AG10803 (cell line): ENCODE data around the gene RFX8.

Experiments
- DNase-seq: peaks from one replicate; pipeline ENCODE4 v3.0.0; 2010; ENCODE audit warnings: low read depth
- H3K4me3 ChIP-seq: 2 replicates; pipeline ENCODE4 v1.5.1; 2011; ENCODE audit warnings: mild to moderate bottlenecking, low read length, control low read depth
- TF ChIP-seq, protein P1 (sequence below): conservative IDR thresholded peaks from 2 replicates; pipeline ENCODE4 v1.5.1; 2011; ENCODE audit warnings: mild to moderate bottlenecking, low read length, control low read depth, inconsistent platforms

RFX8 gene

DNA sequence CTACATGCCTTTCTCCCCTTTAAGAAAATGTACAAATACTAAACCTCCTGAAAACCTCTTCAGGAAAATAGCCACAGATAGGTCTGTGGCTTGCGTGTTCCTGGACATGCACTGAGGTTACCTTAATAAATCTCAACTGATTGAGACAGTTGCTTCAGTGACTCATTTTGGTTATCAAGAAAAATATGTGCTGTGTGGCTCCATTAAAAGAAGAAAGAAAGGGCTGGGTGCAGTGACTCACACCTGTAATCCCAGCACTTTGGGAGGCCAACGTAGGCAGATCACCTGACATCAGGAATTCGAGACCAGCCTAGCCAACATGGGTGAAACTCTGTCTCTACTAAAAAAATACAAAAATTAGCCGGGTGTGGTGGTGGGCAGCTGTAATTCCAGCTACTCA, 114.7 kb downstream of the RFX8 start:
- H3K4me3 ChIP-seq, result no peak overlapping the region
- TF ChIP-seq, protein P1, sequence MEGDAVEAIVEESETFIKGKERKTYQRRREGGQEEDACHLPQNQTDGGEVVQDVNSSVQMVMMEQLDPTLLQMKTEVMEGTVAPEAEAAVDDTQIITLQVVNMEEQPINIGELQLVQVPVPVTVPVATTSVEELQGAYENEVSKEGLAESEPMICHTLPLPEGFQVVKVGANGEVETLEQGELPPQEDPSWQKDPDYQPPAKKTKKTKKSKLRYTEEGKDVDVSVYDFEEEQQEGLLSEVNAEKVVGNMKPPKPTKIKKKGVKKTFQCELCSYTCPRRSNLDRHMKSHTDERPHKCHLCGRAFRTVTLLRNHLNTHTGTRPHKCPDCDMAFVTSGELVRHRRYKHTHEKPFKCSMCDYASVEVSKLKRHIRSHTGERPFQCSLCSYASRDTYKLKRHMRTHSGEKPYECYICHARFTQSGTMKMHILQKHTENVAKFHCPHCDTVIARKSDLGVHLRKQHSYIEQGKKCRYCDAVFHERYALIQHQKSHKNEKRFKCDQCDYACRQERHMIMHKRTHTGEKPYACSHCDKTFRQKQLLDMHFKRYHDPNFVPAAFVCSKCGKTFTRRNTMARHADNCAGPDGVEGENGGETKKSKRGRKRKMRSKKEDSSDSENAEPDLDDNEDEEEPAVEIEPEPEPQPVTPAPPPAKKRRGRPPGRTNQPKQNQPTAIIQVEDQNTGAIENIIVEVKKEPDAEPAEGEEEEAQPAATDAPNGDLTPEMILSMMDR, result no peak
- no peak for DNase-seq

DNA sequence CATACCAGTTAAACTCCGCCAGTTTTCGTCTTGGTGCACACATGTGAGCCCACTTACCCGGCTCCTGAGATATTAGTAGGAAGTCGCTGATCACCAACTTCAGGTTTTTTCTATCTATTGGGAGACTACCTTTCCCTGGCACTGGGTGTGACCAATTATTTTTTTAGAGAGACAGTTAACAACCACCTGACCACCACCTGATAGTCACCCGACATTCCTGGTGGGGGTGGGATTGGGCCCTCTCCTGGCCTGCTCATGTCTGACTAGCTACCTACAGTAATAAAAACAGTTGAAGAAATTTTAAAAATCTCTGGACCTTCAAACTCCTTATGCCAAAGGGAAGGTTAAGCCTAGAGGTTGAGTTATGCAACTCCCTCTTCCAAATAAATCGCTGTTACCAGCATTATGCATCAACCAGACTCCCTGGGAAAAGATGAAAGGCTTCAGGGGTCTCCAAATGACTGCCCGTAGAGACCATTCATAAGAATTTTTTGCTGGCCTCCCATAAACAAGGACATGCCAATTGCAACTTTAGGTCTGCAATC, 115.4 kb downstream of the RFX8 start:
- no peak for DNase-seq
- no peak overlapping the region for H3K4me3 ChIP-seq
- TF ChIP-seq, protein P1, result no peak

DNA sequence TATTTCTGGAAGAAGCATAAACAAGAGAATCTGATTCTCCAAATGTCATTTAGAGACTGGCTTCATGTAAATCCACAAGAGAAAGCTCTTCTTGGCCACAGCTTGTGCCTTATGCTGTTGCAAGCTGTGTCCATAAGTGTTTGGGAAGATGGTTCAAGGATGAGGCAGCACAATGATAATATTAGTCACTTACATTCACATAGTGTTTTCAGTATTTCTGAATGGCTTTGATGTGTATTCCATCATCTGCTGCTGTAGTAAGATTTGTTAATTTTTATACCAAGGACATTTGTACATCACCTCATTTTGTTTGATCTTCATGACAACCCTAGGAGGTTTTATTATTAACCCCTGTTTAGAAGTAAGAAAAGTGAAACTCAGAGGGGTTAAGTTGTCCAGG, 117.5 kb downstream of the RFX8 start:
- TF ChIP-seq, protein P1, result no peak
- H3K4me3 ChIP-seq, result no peak overlapping the region
- peak; percentile 36 for DNase-seq

DNA sequence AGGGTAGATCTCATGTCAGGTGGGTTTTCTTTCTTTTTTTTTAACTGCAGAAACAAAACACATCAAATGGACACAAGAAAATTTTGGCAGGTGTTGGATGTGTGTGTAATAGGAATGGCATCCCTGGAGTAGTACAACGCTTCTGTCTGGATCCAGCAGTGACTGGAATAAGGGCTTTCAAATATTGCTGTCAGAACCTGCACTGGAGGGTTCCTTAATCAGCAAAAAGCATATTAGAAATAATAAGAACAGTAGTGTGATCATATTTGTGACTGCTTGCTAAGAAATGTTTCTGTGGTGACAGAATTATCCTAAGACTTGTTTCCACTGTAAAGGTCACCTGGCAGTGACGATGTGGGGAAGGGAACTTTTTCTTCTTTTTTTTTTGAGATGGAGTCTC, 118.4 kb downstream of the RFX8 start:
- H3K4me3 ChIP-seq, result no peak overlapping the region
- DNase-seq, result peak; percentile 45
- TF ChIP-seq, protein P1, result no peak

DNA sequence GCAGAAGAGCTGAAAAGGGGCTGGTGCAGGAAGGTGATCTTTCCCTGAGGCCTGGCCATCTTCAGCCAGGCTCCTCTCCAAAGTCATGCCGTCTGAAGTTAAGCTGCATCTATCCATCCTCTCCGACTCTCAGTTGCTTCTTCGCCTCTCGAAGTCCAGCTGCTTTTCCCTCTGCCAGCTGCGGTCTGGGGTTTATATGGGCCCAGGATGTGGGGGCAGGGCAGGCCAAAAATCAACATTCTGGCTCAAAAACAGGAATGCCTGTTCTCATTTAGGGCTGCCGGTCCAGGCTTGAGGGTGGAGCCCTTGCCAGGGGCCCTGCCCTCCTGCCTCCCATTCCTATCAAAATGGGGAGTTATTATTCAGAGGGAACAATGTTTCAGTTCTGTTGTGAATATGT, 118.9 kb downstream of the RFX8 start:
- no peak for DNase-seq
- TF ChIP-seq, protein P1, result no peak
- H3K4me3 ChIP-seq, result no peak overlapping the region

DNA sequence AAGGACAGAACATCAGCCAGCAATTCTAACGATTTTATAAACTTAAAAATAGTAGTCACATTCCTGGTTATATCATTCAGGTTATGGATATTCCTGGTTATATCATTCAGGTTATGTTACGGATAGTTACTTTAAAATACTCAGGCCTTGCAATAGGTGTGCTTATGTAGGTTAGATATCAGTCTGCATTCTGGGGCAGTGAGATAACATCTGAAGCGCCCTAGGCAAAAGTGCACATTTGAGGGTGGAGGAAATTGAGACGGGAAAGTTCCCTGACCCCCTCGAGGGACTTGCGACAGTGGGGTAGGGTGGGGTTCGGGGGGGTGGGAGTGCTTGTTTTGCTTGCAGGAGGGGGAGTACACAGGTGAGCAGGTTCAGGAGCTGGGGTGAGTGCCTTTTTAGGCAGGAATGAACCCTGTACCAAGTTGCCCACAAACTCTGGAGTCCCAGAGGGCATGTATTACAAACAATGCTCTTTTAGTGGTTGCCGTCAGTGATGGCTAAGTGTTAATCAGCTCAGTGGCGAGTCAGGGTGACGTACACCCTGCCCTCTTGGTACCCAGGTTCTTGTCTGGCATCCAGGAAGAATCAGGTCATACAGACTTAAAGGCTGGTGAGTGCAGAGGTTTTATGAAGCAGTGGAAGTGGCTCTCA, 119.4 kb downstream of the RFX8 start:
- DNase-seq, result no peak
- TF ChIP-seq, protein P1, result no peak
- H3K4me3 ChIP-seq, result no peak overlapping the region
